ENCODE measurements around the gene ESRRA. TPM values are rescaled to one million over a fixed set of nuclear protein-coding genes. Genes with fewer than 3 reads are reported as not detected.

Gene ESRRA
- total and polyA plus RNA-seq, 2 of the 13 experiments (the other 11 are each of a cell fraction or from before 2014, with no cell fraction given), result 18.1 to 36.3 TPM

DNA sequence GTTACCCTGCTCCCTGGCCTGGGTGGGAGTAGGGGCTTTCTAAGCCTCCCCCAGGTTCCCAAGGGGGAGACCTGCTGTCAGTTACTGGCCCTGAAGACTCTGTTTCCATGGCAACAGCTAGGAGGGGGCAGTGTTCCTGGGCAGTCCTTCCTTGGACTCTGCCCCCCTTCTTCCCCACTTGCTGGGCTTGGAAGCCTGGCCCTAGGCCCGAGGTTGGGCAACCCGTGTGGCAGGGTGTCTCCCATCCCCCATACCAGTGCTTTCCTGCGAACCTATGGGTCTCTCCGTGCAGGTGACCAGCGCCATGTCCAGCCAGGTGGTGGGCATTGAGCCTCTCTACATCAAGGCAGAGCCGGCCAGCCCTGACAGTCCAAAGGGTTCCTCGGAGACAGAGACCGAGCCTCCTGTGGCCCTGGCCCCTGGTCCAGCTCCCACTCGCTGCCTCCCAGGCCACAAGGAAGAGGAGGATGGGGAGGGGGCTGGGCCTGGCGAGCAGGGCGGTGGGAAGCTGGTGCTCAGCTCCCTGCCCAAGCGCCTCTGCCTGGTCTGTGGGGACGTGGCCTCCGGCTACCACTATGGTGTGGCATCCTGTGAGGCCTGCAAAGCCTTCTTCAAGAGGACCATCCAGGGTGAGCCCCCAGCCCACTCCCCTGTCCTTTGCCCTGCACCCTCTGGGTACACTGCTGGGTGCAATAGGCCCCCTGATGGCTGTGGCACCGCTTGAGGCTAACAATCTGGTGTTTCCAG, 1.7 kb downstream of the ESRRA start (continued):
- TF ChIP-seq ZNF274 (CRISPR knock-in tag; IDR thresholded peaks at IDR 0.05), result no peak
- TF ChIP-seq SNAPC4 (CRISPR knock-in tag; IDR thresholded peaks at IDR 0.05), result 0 out of 2 replicates have a peak, but pooled peaks have one; percentile 19
- 0 out of 2 replicates have a peak, but pooled peaks have one; percentile 40 for TF ChIP-seq HDAC1 (CRISPR knock-in tag; IDR thresholded peaks at IDR 0.05)
- TF ChIP-seq NR2F1 (CRISPR knock-in tag; IDR thresholded peaks at IDR 0.05), result no peak
- TF ChIP-seq MED8 (CRISPR knock-in tag; IDR thresholded peaks at IDR 0.05; ENCODE audit: insufficient replicate concordance), result peak; percentile 50
- no peak for TF ChIP-seq ZBTB39 (CRISPR knock-in tag; IDR thresholded peaks at IDR 0.05)
- TF ChIP-seq NCOA1 (CRISPR knock-in tag; IDR thresholded peaks at IDR 0.05), result no peak
- TF ChIP-seq NR2F6 (IDR thresholded peaks at IDR 0.05), result no peak
- 0 out of 2 replicates have a peak, but pooled peaks have one; percentile 28 for TF ChIP-seq NR2F6 (CRISPR knock-in tag; IDR thresholded peaks at IDR 0.05)
- TF ChIP-seq NR0B2 (CRISPR knock-in tag; IDR thresholded peaks at IDR 0.05), result 0 out of 2 replicates have a peak, but pooled peaks have one; percentile 36
- TF ChIP-seq AKAP8 (CRISPR knock-in tag; IDR thresholded peaks at IDR 0.05), result no peak
- no peak for TF ChIP-seq ZNF512 (CRISPR knock-in tag; IDR thresholded peaks at IDR 0.05)
- TF ChIP-seq NFKBIZ (CRISPR knock-in tag; IDR thresholded peaks at IDR 0.05), result 0 out of 2 replicates have a peak, but pooled peaks have one; percentile 20
- TF ChIP-seq ZNF609 (CRISPR knock-in tag; IDR thresholded peaks at IDR 0.05; ENCODE audit: borderline replicate concordance), result peak; percentile 49; the same call in 1 of the 2 replicates
